HG02973 (cell line): ENCODE results near the gene OR14A16.

Experiments used
- ATAC-seq: cut with Tn5 transposase; IDR thresholded peaks from one replicate; pipeline ENCODE4 v1.9.1; 2021; ENCODE audit warnings: moderate library complexity; ENCODE audit not compliant: unreplicated experiment

Gene OR14A16

GRCh38 chr1:247824023-247824422 lies at the start of gene OR14A16:
OR14A16 (minus strand) TSS chr1:247824119; CDS start chr1:247815729, 8,390 bp downstream.
- ATAC-seq: no peak

GRCh38 chr1:247865416-247865815 lies 41.5 kb upstream of the OR14A16 start:
- no peak for ATAC-seq

GRCh38 chr1:247864644-247865043 lies 40.7 kb upstream of the OR14A16 start:
- no peak for ATAC-seq

- no peak for ATAC-seq
Measured at GRCh38 chr1:247862756-247863155, 38.8 kb upstream of the OR14A16 start.

GRCh38 chr1:247857985-247858619 lies 34.2 kb upstream of the OR14A16 start:
- no peak for ATAC-seq

- ATAC-seq: no peak
Measured at GRCh38 chr1:247857069-247857984, 33.4 kb upstream of the OR14A16 start, which contains the start of gene TRIM58. TRIM58 (plus strand) TSS chr1:247857187; CDS start chr1:247857247, 60 bp downstream.

GRCh38 chr1:247855911-247856310 lies 32.0 kb upstream of the OR14A16 start:
- ATAC-seq: no peak

GRCh38 chr1:247854899-247855545 lies 31.1 kb upstream of the OR14A16 start:
- ATAC-seq: no peak

GRCh38 chr1:247849616-247850015 lies 25.7 kb upstream of the OR14A16 start:
- ATAC-seq: no peak

GRCh38 chr1:247848346-247848745 lies 24.4 kb upstream of the OR14A16 start:
- no peak for ATAC-seq

GRCh38 chr1:247845693-247846017 lies 21.7 kb upstream of the OR14A16 start:
- ATAC-seq: no peak

GRCh38 chr1:247845011-247845692 lies 21.2 kb upstream of the OR14A16 start:
- no peak for ATAC-seq

- ATAC-seq: no peak
Measured at GRCh38 chr1:247843411-247843810, 19.5 kb upstream of the OR14A16 start.

- ATAC-seq: no peak
Measured at GRCh38 chr1:247841796-247842195, 17.9 kb upstream of the OR14A16 start, which contains the start of gene OR11L1. OR11L1 (minus strand) TSS chr1:247841896; CDS start chr1:247841896, 0 bp downstream.

- no peak for ATAC-seq
Measured at GRCh38 chr1:247840818-247841217, 16.9 kb upstream of the OR14A16 start.

GRCh38 chr1:247833601-247834000 lies 9.7 kb upstream of the OR14A16 start:
- no peak for ATAC-seq

- ATAC-seq: no peak
Measured at GRCh38 chr1:247829656-247830055, 5.7 kb upstream of the OR14A16 start.

- ATAC-seq: no peak
Measured at GRCh38 chr1:247825362-247825761, 1.4 kb upstream of the OR14A16 start.

- ATAC-seq: no peak
Measured at GRCh38 chr1:247822060-247822459, 1.9 kb downstream of the OR14A16 start.

- no peak for ATAC-seq
Measured at GRCh38 chr1:247812637-247813036, 11.3 kb downstream of the OR14A16 start.

GRCh38 chr1:247797518-247797917 lies 26.4 kb downstream of the OR14A16 start:
- no peak for ATAC-seq
